GM20000 (cell line): ENCODE data around the gene CD40LG.

Source experiments
- DNase-seq: peaks from one replicate; pipeline ENCODE4 v3.0.0; 2012; ENCODE audit warnings: low spot score
- CTCF ChIP-seq: IDR thresholded peaks from 2 replicates; pipeline ENCODE4 v1.5.1; 2012; ENCODE audit warnings: mild to moderate bottlenecking, control low read depth; ENCODE audit errors: extremely low read depth, missing control alignments

Gene CD40LG

GRCh38 chrX:136662976-136663375, 15.0 kb downstream of the CD40LG start:
- no peak for DNase-seq
- TF ChIP-seq CTCF, result no peak

- DNase-seq, result no peak
- TF ChIP-seq CTCF, result no peak
Measured at GRCh38 chrX:136665258-136665900, 17.4 kb downstream of the CD40LG start.

- TF ChIP-seq CTCF, result no peak
- no peak for DNase-seq
Measured at GRCh38 chrX:136666088-136666487, 18.1 kb downstream of the CD40LG start.

GRCh38 chrX:136667446-136668168, 19.6 kb downstream of the CD40LG start:
- DNase-seq, result no peak
- no peak for TF ChIP-seq CTCF

- DNase-seq, result no peak
- no peak for TF ChIP-seq CTCF
Measured at GRCh38 chrX:136671006-136671610, 23.1 kb downstream of the CD40LG start.

GRCh38 chrX:136674270-136674985, 26.5 kb downstream of the CD40LG start:
- no peak for TF ChIP-seq CTCF
- no peak for DNase-seq

- TF ChIP-seq CTCF, result no peak
- no peak for DNase-seq
Measured at GRCh38 chrX:136679531-136679930, 31.6 kb downstream of the CD40LG start.
